B cell (primary cell): Measurements from ENCODE around the gene S100A5. TPM values are rescaled to one million over a fixed set of nuclear protein-coding genes. Genes with fewer than 3 reads are reported as not detected.

Experiments
- ATAC-seq: fragments of 200-7000 bp; cut with Tn5 transposase; one replicate; pipeline ENCODE4 v1.10.0; 2021; ENCODE audit warnings: low read depth, mild to moderate bottlenecking, moderate number of reproducible peaks, moderate library complexity
- CTCF ChIA-PET: fragments of 350-600 bp; sonication (Branson Sonifier 250); formaldehyde crosslinking; loops from one replicate; lab custom pipeline; 2021; ENCODE audit warnings: antibody characterized with exemption, inconsistent platforms; lab: Charles Lee
- POLR2A ChIA-PET: fragments of 350-600 bp; sonication (Branson Sonifier 250); formaldehyde crosslinking; loops from one replicate; lab custom pipeline; 2021; ENCODE audit warnings: antibody characterized with exemption; lab: Charles Lee
- DNase-seq: peaks from one replicate; pipeline ENCODE4 v3.0.0; 2013
- H2AFZ ChIP-seq: 2 replicates; pipeline ENCODE4 v1.6.1; 2012; ENCODE audit warnings: mild to moderate bottlenecking, low read depth, low read length; ENCODE audit not compliant: insufficient read depth, poor library complexity, severe bottlenecking
- H3K27ac ChIP-seq, 2 donors: 1 replicate in 1 of 2; 2 replicates in 1 of 2; pipeline ENCODE4 v1.5.1; 2012 to 2013; ENCODE audit warnings: low read length in 2 of 2, mild to moderate bottlenecking in 2 of 2, moderate library complexity in 1 of 2
- H3K27me3 ChIP-seq, 4 experiments: fragments of 200-600 bp in 1 of 4; sonication (generic) in 1 of 4; replicated peaks in 1 of 4; 1 replicate in 2 of 4; 2 replicates in 2 of 4; pipeline versions ENCODE4 v1.6.1 to v1.7.0; 2013 to 2016; ENCODE audit warnings: low read length in 3 of 4, mild to moderate bottlenecking in 2 of 4, mixed read lengths in 1 of 4, moderate library complexity in 1 of 4; ENCODE audit not compliant: insufficient read depth in 4 of 4, control insufficient read depth in 3 of 4; ENCODE audit errors: control extremely low read depth in 1 of 4
- H3K36me3 ChIP-seq, 2 experiments: replicated peaks in 1 of 2; 1 replicate in 1 of 2; 2 replicates in 1 of 2; pipeline versions ENCODE4 v1.6.1 to v1.7.1; 2013; ENCODE audit warnings: low read length in 1 of 2; ENCODE audit not compliant: insufficient read depth in 2 of 2, control insufficient read depth in 1 of 2; ENCODE audit errors: control extremely low read depth in 1 of 2, extremely low read depth in 1 of 2
- H3K4me1 ChIP-seq, 2 donors: fragments of 200-600 bp in 1 of 2; sonication (generic) in 1 of 2; 1 replicate in 1 of 2; 2 replicates in 1 of 2; pipeline versions ENCODE4 v1.5.1 to v1.6.1; 2013 to 2017; ENCODE audit warnings: low read length in 2 of 2; ENCODE audit not compliant: control insufficient read depth in 2 of 2, insufficient read depth in 2 of 2
- H3K4me2 ChIP-seq: replicated peaks from 2 replicates; pipeline ENCODE3; 2012; ENCODE audit warnings: mild to moderate bottlenecking, low read depth, low read length; ENCODE audit not compliant: poor library complexity, severe bottlenecking
- H3K4me3 ChIP-seq, 5 experiments: fragments of 200-600 bp in 1 of 5; sonication (generic) in 1 of 5; 1 replicate in 3 of 5; 2 replicates in 2 of 5; pipeline versions ENCODE4 v1.5.1 to v1.7.0; 2011 to 2016; ENCODE audit warnings: low read length in 4 of 5, mild to moderate bottlenecking in 4 of 5, low read depth in 2 of 5, control low read depth in 1 of 5, moderate library complexity in 1 of 5; ENCODE audit not compliant: insufficient read depth in 1 of 5; ENCODE audit errors: control extremely low read depth in 1 of 5, extremely low read depth in 1 of 5
- H3K79me2 ChIP-seq: fragments of 200-600 bp; sonication (generic); one replicate; pipeline ENCODE4 v1.6.0; 2016; ENCODE audit warnings: low read length; ENCODE audit not compliant: control insufficient read depth, insufficient read depth
- H3K9ac ChIP-seq: fragments of 200-600 bp; sonication (generic); 2 replicates; pipeline ENCODE4 v1.6.1; 2017; ENCODE audit warnings: mild to moderate bottlenecking, low read length, moderate library complexity
- H3K9me3 ChIP-seq, 3 donors: one replicate each; pipeline versions ENCODE4 v1.6.1 to v1.7.1; 2013; ENCODE audit warnings: low read length in 2 of 3; ENCODE audit not compliant: control insufficient read depth in 2 of 3, insufficient read depth in 1 of 3; ENCODE audit errors: control extremely low read depth in 1 of 3
- H4K20me1 ChIP-seq: 2 replicates; pipeline ENCODE4 v1.6.0; 2012; ENCODE audit warnings: mild to moderate bottlenecking, low read length; ENCODE audit not compliant: insufficient read depth, control insufficient read depth, poor library complexity, severe bottlenecking
- H3K27ac Mint-ChIP-seq: one replicate; pipeline ENCODE4 v1.8.0; 2021; ENCODE audit warnings: mixed read lengths
- H3K27me3 Mint-ChIP-seq: one replicate; pipeline ENCODE4 v1.8.0; 2021; ENCODE audit warnings: mixed read lengths
- H3K4me1 Mint-ChIP-seq: one replicate; pipeline ENCODE4 v1.8.0; 2021; ENCODE audit warnings: mixed read lengths
- H3K4me3 Mint-ChIP-seq: one replicate; pipeline ENCODE4 v1.8.0; 2021; ENCODE audit warnings: mixed read lengths
- H3K9me3 Mint-ChIP-seq: one replicate; pipeline ENCODE4 v1.8.0; 2022; ENCODE audit warnings: mixed read lengths; ENCODE audit not compliant: insufficient read depth
- CTCF ChIP-seq: fragments of 200-600 bp; IDR thresholded peaks from one replicate; pipeline ENCODE4 v1.8.0; 2022; ENCODE audit warnings: antibody characterized with exemption, mild to moderate bottlenecking
- EZH2 ChIP-seq: IDR thresholded peaks from 2 replicates; pipeline ENCODE4 v1.6.1; 2012; ENCODE audit warnings: borderline replicate concordance, low read depth, mild to moderate bottlenecking, moderate library complexity, low read length; ENCODE audit not compliant: insufficient read depth, poor library complexity, severe bottlenecking
- WGBS: methylation state at CpG from one replicate; pipeline ENCODE4 v1.1.5; 2013; ENCODE audit warnings: missing lambda C conversion rate; ENCODE audit not compliant: insufficient coverage; 5-methylcytosine and 5-hydroxymethylcytosine counted together
- intact Hi-C: fragments of 100-400 bp; cut with micrococcal nuclease; formaldehyde crosslinking; loops from one replicate; pipeline ENCODE4 v1.10.0; 2022
- polyA plus RNA-seq: library from polyadenylated mRNA; depleted of rRNA; stranded (reverse); fragments of >200 nt; gene quantifications from 2 replicates; pipeline ENCODE4 v1.2.3, GENCODE V29; 2012
- total RNA-seq, 2 donors: library from RNA; stranded (reverse); fragments of 120-200 nt in 1 of 2; gene quantifications; 1 replicate in 1 of 2; 2 replicates in 1 of 2; pipeline versions ENCODE4 v1.2.3 to v1.2.4, GENCODE V29; 2013 to 2022

Gene S100A5
- total and polyA plus RNA-seq, 2 donors (not counting 1 experiment from before 2014, with no cell fraction given), result 0.64 TPM; not detected in 1

- ChIA-PET CTCF (interaction anchor here (0.5 to 1.6 kb wide), 7 partner anchors 9 to 643 kb away, joined by 3 to 5 read pairs (median 4); partner anchors contain the start of gene S100A6), POLR2A (no interaction called here)
- 100% methylated on average over 3 of the region's 3 CpGs for WGBS
- Mint-ChIP-seq H3K9me3 (no peaks in the 10 kb centered on the region), H3K27me3 (no peaks in the 10 kb centered on the region), H3K4me1 (peaks cover 12% of the 10 kb centered on the region), H3K27ac (no peak overlapping the region), H3K4me3 (no peak overlapping the region)
- no peaks in the 10 kb centered on the region for H3K27me3 ChIP-seq
- H3K36me3 ChIP-seq, result no peaks in the 10 kb centered on the region
- H3K9ac ChIP-seq, result no peak overlapping the region
- DNase-seq (no peak), ATAC-seq (no peak)
- H3K9me3 ChIP-seq, result no peaks in the 10 kb centered on the region
- intact Hi-C loops, result no loop called here
- H2AFZ ChIP-seq, result no peak overlapping the region
- no peak overlapping the region for H3K4me2 ChIP-seq
- no peak overlapping the region for H3K4me3 ChIP-seq
- H3K79me2 ChIP-seq, result no peaks in the 10 kb centered on the region
- no peak for TF ChIP-seq CTCF
- TF ChIP-seq EZH2, result no peak
- H3K27ac ChIP-seq, result no peak overlapping the region
- H4K20me1 ChIP-seq, result no peaks in the 10 kb centered on the region
- H3K4me1 ChIP-seq, result peaks cover 10 to 14% of the 10 kb centered on the region in 2 donors
These were observed 20.8 kb upstream of the S100A5 start for GRCh38 chr1:153561466-153561985.

- Histone ChIP-seq H3K27ac (no peak overlapping the region), H4K20me1 (no peaks in the 10 kb centered on the region), H3K9me3 (no peaks in the 10 kb centered on the region), H3K4me2 (no peak overlapping the region), H3K4me1 (peaks cover 6 to 8% of the 10 kb centered on the region in 2 donors), H3K79me2 (no peaks in the 10 kb centered on the region), H3K27me3 (no peaks in the 10 kb centered on the region), H3K4me3 (no peak overlapping the region), H3K9ac (no peak overlapping the region), H2AFZ (no peak overlapping the region), H3K36me3 (no peaks in the 10 kb centered on the region)
- Mint-ChIP-seq H3K4me1 (peaks cover 8% of the 10 kb centered on the region), H3K27me3 (no peaks in the 10 kb centered on the region), H3K9me3 (no peaks in the 10 kb centered on the region), H3K4me3 (no peak overlapping the region), H3K27ac (no peak overlapping the region)
- ChIA-PET POLR2A (no interaction called here), CTCF (interaction anchor here (0.5 to 2.3 kb wide), 7 partner anchors 8 to 643 kb away, joined by 3 to 8 read pairs (median 4); no protein-coding TSS in a partner anchor)
- intact Hi-C loops, result no loop called here
- ATAC-seq (no peak), DNase-seq (no peak)
- WGBS, result 89% methylated on average over 4 of the region's 10 CpGs
- TF ChIP-seq CTCF (no peak), EZH2 (no peak)
These were observed 20.2 kb upstream of the S100A5 start for GRCh38 chr1:153560771-153561465.
